Ovary (tissue), 3 donors: ENCODE results near the gene TTC6.

Experiments
- EP300 ChIP-seq: sonication (generic); formaldehyde crosslinking; IDR thresholded peaks from one replicate; pipeline ENCODE4 v1.6.1; 2017; ENCODE audit warnings: antibody characterized with exemption
- POLR2A ChIP-seq: fragments of 450-650 bp; IDR thresholded peaks from one replicate; pipeline ENCODE4 v1.6.1; 2017; ENCODE audit warnings: antibody characterized with exemption, mild to moderate bottlenecking, moderate library complexity
- TF ChIP-seq, protein P1 (sequence below), 3 donors: fragments of 450-650 bp in 2 of 3; fragments of 200-600 bp in 1 of 3; IDR thresholded peaks; one replicate each; pipeline versions ENCODE4 v1.5.1 to v1.8.0; 2016 to 2022; ENCODE audit warnings: antibody characterized with exemption in 3 of 3, mild to moderate bottlenecking in 1 of 3
- donor health status: DM: no; HTN: no; CAD: no.

DNA sequence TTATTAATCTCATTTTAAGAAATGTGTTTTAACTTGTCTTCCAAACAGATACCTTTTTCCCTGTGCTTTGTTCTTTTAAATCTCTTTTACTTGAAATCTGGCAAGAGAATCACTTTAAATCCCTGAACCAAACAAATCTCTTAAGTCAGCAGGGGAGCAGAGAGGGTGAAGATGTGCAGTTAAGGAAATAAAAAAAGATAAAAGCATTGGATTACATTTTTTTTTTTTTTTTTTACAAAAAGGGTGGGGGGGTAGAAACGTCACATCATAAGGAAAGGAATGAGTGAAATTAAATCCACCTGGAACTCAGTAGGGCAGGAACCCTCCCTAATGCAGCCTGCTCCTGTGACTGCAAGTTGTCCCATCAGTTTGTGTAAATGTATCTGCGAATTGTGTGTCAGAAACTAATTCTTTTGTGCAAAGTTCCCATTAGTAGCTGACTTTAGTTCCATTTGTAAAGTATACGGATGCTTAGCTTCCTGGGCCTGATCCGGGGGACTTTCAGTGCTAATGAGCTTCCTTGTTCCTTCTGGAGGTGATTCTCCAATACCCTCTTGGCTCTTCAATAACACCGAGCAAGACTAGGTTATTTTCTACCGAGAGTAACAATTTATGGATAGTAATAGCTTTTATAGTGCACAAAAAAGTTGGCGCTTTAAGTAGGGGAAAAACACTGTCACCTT, 1.5 kb downstream of the TTC6 start:
- TF ChIP-seq, protein P1, sequence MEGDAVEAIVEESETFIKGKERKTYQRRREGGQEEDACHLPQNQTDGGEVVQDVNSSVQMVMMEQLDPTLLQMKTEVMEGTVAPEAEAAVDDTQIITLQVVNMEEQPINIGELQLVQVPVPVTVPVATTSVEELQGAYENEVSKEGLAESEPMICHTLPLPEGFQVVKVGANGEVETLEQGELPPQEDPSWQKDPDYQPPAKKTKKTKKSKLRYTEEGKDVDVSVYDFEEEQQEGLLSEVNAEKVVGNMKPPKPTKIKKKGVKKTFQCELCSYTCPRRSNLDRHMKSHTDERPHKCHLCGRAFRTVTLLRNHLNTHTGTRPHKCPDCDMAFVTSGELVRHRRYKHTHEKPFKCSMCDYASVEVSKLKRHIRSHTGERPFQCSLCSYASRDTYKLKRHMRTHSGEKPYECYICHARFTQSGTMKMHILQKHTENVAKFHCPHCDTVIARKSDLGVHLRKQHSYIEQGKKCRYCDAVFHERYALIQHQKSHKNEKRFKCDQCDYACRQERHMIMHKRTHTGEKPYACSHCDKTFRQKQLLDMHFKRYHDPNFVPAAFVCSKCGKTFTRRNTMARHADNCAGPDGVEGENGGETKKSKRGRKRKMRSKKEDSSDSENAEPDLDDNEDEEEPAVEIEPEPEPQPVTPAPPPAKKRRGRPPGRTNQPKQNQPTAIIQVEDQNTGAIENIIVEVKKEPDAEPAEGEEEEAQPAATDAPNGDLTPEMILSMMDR (IDR thresholded peaks at IDR 0.05): no peak
- TF ChIP-seq POLR2A: no peak
- no peak for TF ChIP-seq EP300
